ENCODE data around the gene MAB21L4. TPM values are rescaled to one million over a fixed set of nuclear protein-coding genes. Genes with fewer than 3 reads are reported as not detected.

Gene MAB21L4
- polyA plus RNA-seq, 1 of the 3 experiments (the other 2 are of a cell fraction), result not detected

- Histone ChIP-seq H3K9me2 (no peaks in the 10 kb centered on the region), H3K27me3 (ENCODE audit: insufficient read depth) (no peaks in the 10 kb centered on the region), H3F3A (replicated peaks; ENCODE audit: insufficient read depth) (no peaks in the 10 kb centered on the region), H3K79me2 (ENCODE audit: insufficient read depth) (no peaks in the 10 kb centered on the region), H3K4me3 (ENCODE audit: low read depth in 2 of 2, low read length in 1 of 2) (no peak overlapping the region), H3K4me2 (no peak overlapping the region), H3K9ac (no peak overlapping the region), H3K9me3 (no peaks in the 10 kb centered on the region), H2AFZ (ENCODE audit: low read depth) (no peak overlapping the region), H4K20me1 (ENCODE audit: insufficient read depth) (no peaks in the 10 kb centered on the region), H3K4me1 (ENCODE audit: control insufficient read depth in 1 of 2, insufficient read depth in 2 of 2, low read depth in 1 of 2, low read length in 1 of 2) (peaks cover 0 to 8% of the 10 kb centered on the region in 2 experiments; a peak in 1 of 4 replicates), H3K27ac (ENCODE audit: low read depth in 2 of 2, low read length in 1 of 2) (no peak overlapping the region), H3K36me3 (replicated peaks in 1 of 2; ENCODE audit: control insufficient read depth in 1 of 2, insufficient read depth in 2 of 2, low read length in 1 of 2) (no peaks in the 10 kb centered on the region)
- 45% methylated on average over 8 of the region's 22 CpGs for WGBS (ENCODE audit: low lambda C conversion rate)
- peak; percentile 21 for DNase-seq
- CTCF ChIA-PET, result interaction anchor here (0.9 to 4.6 kb wide), 3 partner anchors 23 to 39 kb away, joined by 3 to 20 read pairs (median 9); no protein-coding TSS in a partner anchor
- POLR2A ChIA-PET, result no interaction called here
- TF ChIP-seq FOXM1 (IDR thresholded peaks at IDR 0.05; ENCODE audit: low read depth) (no peak), CTCF (IDR thresholded peaks at IDR 0.05) (no peak), ZBTB33 (IDR thresholded peaks at IDR 0.05; ENCODE audit: borderline replicate concordance, low read depth) (no peak), EZH2phosphoT487 (IDR thresholded peaks at IDR 0.05; ENCODE audit: borderline replicate concordance, low read depth) (no peak), TEAD4 (IDR thresholded peaks at IDR 0.05; ENCODE audit: borderline replicate concordance, insufficient read depth) (no peak), FOSL2 (IDR thresholded peaks at IDR 0.05; ENCODE audit: borderline replicate concordance, low read depth) (no peak), GATA2 (CRISPR knock-in tag; IDR thresholded peaks at IDR 0.05) (no peak), RFX5 (IDR thresholded peaks at IDR 0.05; ENCODE audit: low read length) (no peak), GABPA (IDR thresholded peaks at IDR 0.05; ENCODE audit: low read depth) (no peak), JUND (IDR thresholded peaks at IDR 0.05) (no peak), MXI1 (IDR thresholded peaks at IDR 0.05; ENCODE audit: low read depth, low read length) (no peak), SIN3A (IDR thresholded peaks at IDR 0.05; ENCODE audit: borderline replicate concordance, low read depth, low read length) (no peak), RXRA (IDR thresholded peaks at IDR 0.05; ENCODE audit: borderline replicate concordance, low read depth) (no peak)
These were observed 20.5 kb downstream of the MAB21L4 start for GRCh38 chr2:240875228-240876034.
